A673 (cell line): ENCODE data around the gene IL1RAPL1. TPM values are rescaled to one million over a fixed set of nuclear protein-coding genes. Genes with fewer than 3 reads are reported as not detected.
A peak's percentile ranks its signal among the peaks of the same experiment; 100 is the strongest.

Source experiments
- BruUV-seq: library from RNA; stranded (reverse); fragments of 400-500 nt; replicated peaks from 2 replicates; lab custom pipeline; 2021; lab: Mats Ljungman, UMichigan
- CTCF ChIA-PET: fragments of 300-600 bp; sonication (Branson Sonifier 250); formaldehyde crosslinking; loops from one replicate; lab custom pipeline; 2022; ENCODE audit warnings: antibody characterized with exemption; lab: Charles Lee
- POLR2A ChIA-PET: fragments of 300-600 bp; sonication (Branson Sonifier 250); formaldehyde crosslinking; loops from one replicate; lab custom pipeline; 2022; ENCODE audit warnings: antibody characterized with exemption; ENCODE audit not compliant: low non-redundant PET; lab: Charles Lee
- DNase-seq: peaks from one replicate; pipeline ENCODE4 v3.0.0-alpha.2; 2015; ENCODE audit warnings: low spot score
- H3K27ac ChIP-seq: fragments of 200-600 bp; sonication (generic); 2 replicates; pipeline ENCODE4 v1.5.1; 2016; ENCODE audit warnings: mixed run types, low read depth, mild to moderate bottlenecking, mixed read lengths, antibody characterized with exemption, low read length; ENCODE audit not compliant: poor library complexity, severe bottlenecking
- H3K27me3 ChIP-seq: fragments of 200-600 bp; sonication (generic); replicated peaks from 2 replicates; pipeline ENCODE4 v1.6.1; 2017; ENCODE audit warnings: mixed run types, low read depth, mild to moderate bottlenecking, mixed read lengths, antibody characterized with exemption, low read length; ENCODE audit not compliant: insufficient read depth, poor library complexity
- H3K36me3 ChIP-seq: fragments of 200-600 bp; sonication (generic); 2 replicates; pipeline ENCODE4 v1.6.1; 2016; ENCODE audit warnings: mixed run types, mild to moderate bottlenecking, mixed read lengths, antibody characterized with exemption, low read length; ENCODE audit not compliant: insufficient read depth, poor library complexity, severe bottlenecking
- H3K4me1 ChIP-seq: fragments of 200-600 bp; sonication (generic); 2 replicates; pipeline ENCODE4 v1.6.1; 2017; ENCODE audit warnings: mixed run types, mild to moderate bottlenecking, mixed read lengths, antibody characterized with exemption, low read length; ENCODE audit not compliant: insufficient read depth, poor library complexity, severe bottlenecking
- H3K4me3 ChIP-seq: fragments of 200-600 bp; sonication (generic); 2 replicates; pipeline ENCODE4 v1.5.1; 2016; ENCODE audit warnings: low read depth, mixed run types, mild to moderate bottlenecking, mixed read lengths, low read length; ENCODE audit not compliant: poor library complexity, severe bottlenecking
- H3K9me3 ChIP-seq: fragments of 200-600 bp; sonication (generic); 2 replicates; pipeline ENCODE4 v1.6.1; 2016; ENCODE audit warnings: mixed run types, low read depth, mild to moderate bottlenecking, mixed read lengths, antibody characterized with exemption, low read length; ENCODE audit not compliant: poor library complexity, severe bottlenecking
- EZH2 ChIP-seq: fragments of 200-600 bp; sonication (generic); IDR thresholded peaks from 2 replicates; pipeline ENCODE4 v1.6.1; 2017; ENCODE audit warnings: borderline replicate concordance, low read depth, mild to moderate bottlenecking, mixed read lengths, antibody characterized with exemption, low read length; ENCODE audit not compliant: poor library complexity, severe bottlenecking
- intact Hi-C: fragments of 100-400 bp; cut with micrococcal nuclease; formaldehyde crosslinking; loops from one replicate; pipeline ENCODE4 v1.10.0; 2022; ENCODE audit not compliant: unreplicated experiment
- total RNA-seq: library from RNA; stranded (reverse); gene quantifications from 2 replicates; pipeline ENCODE4 v1.2.3, GENCODE V29; 2021
- TF ChIP-seq, protein P1 (sequence below): fragments of 300-800, 200-600 bp; sonication (generic); conservative IDR thresholded peaks from 2 replicates; pipeline ENCODE4 v1.5.1; 2017; ENCODE audit warnings: low read depth, mild to moderate bottlenecking, antibody characterized with exemption, low read length, moderate library complexity, mixed read lengths

IL1RAPL1 gene
- total RNA-seq, 1 experiment from 2014 or later, result 0.21 TPM

DNA sequence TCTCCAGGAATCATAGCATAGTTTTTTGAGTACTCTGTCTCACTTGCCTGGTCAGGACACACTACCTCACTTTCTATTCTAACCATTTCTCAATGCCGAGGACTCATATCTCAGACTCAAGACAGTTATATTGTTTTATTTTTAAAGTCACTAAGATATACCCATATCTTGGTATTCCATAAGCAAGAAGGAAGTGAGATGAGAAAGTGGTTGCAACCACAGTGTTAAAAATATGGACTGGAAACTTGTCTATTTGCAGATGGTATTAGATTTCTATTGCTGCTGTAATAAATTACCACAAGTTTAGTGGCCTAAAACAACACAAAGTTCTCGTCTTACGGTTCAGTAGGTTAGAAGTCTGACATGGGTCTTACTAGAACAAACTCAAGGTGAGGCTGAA, 1283.4 kb downstream of the IL1RAPL1 start:
- CTCF ChIA-PET, result no interaction called here
- BruUV-seq, result no TSS peak
- Histone ChIP-seq H3K36me3 (no peaks in the 10 kb centered on the region), H3K9me3 (no peaks in the 10 kb centered on the region), H3K4me3 (no peak overlapping the region), H3K27ac (no peak overlapping the region), H3K27me3 (no peaks in the 10 kb centered on the region), H3K4me1 (peaks cover 7% of the 10 kb centered on the region)
- POLR2A ChIA-PET, result no interaction called here
- intact Hi-C loops, result no loop called here
- DNase-seq, result no peak
- TF ChIP-seq, protein P1, sequence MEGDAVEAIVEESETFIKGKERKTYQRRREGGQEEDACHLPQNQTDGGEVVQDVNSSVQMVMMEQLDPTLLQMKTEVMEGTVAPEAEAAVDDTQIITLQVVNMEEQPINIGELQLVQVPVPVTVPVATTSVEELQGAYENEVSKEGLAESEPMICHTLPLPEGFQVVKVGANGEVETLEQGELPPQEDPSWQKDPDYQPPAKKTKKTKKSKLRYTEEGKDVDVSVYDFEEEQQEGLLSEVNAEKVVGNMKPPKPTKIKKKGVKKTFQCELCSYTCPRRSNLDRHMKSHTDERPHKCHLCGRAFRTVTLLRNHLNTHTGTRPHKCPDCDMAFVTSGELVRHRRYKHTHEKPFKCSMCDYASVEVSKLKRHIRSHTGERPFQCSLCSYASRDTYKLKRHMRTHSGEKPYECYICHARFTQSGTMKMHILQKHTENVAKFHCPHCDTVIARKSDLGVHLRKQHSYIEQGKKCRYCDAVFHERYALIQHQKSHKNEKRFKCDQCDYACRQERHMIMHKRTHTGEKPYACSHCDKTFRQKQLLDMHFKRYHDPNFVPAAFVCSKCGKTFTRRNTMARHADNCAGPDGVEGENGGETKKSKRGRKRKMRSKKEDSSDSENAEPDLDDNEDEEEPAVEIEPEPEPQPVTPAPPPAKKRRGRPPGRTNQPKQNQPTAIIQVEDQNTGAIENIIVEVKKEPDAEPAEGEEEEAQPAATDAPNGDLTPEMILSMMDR, result no peak
- TF ChIP-seq EZH2, result no peak

DNA sequence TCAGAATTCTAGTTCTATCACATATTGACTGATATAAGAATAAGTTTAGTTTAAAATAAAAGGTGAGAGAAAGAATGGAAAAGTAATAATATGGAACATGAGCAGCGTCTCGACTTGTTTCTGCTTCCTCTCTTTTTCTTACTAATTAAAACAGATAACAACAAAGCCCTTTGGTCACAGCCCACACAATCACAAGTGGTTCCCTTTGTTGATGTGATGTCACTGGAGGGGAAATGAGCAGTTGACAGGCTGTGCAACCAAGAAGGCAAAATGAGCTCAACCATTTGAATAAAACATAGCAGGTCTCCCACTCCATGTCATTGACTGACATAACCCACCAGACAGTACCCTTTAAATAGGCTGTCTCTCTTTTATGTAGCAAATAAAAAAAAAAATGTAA, 1285.6 kb downstream of the IL1RAPL1 start:
- Histone ChIP-seq H3K4me3 (no peak overlapping the region), H3K4me1 (peaks cover 4% of the 10 kb centered on the region), H3K27ac (no peak overlapping the region), H3K36me3 (no peaks in the 10 kb centered on the region), H3K27me3 (no peaks in the 10 kb centered on the region), H3K9me3 (no peaks in the 10 kb centered on the region)
- TF ChIP-seq, protein P1, result no peak
- TF ChIP-seq EZH2, result no peak
- DNase-seq, result peak; percentile 14
- intact Hi-C loops, result no loop called here
- no TSS peak for BruUV-seq
- CTCF ChIA-PET, result no interaction called here
- POLR2A ChIA-PET, result interaction anchor here (0.6 kb wide), 1 partner anchor 938 kb away, joined by 3 read pairs; no protein-coding TSS in a partner anchor

DNA sequence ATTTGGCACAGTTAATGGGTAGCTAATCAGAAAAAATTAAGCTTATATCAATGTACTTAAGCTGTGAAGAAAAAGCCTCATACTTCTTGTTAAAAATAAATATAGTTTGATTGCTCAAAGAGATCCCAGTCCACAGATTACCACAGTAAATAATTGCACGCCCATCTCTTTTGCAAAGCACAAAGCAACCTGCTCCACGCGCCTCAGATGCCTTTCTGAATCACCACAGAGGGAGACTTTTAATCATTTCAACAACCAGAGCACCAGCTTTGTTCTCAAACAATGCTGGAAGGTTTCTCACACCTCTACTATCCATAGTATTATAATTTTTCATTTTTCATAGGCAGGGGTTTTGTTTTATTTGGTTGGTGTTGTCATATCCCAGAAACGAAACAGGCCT, 1289.5 kb downstream of the IL1RAPL1 start:
- H3K27ac ChIP-seq, result no peak overlapping the region
- BruUV-seq, result no TSS peak
- CTCF ChIA-PET, result no interaction called here
- no peak overlapping the region for H3K4me3 ChIP-seq
- TF ChIP-seq EZH2, result no peak
- TF ChIP-seq, protein P1, result no peak
- H3K27me3 ChIP-seq, result no peaks in the 10 kb centered on the region
- no peaks in the 10 kb centered on the region for H3K36me3 ChIP-seq
- H3K9me3 ChIP-seq, result no peaks in the 10 kb centered on the region
- POLR2A ChIA-PET, result no interaction called here
- H3K4me1 ChIP-seq, result no peaks in the 10 kb centered on the region
- no peak for DNase-seq
- intact Hi-C loops, result no loop called here
